ENCODE measurements around the gene ANGPTL8. TPM values are rescaled to one million over a fixed set of nuclear protein-coding genes. Genes with fewer than 3 reads are reported as not detected.

The ANGPTL8 gene
- total RNA-seq, 1 donor from 2014 or later, result not detected

GRCh38 chr19:11279505-11280236, 40.3 kb downstream of the ANGPTL8 start:
- Histone ChIP-seq H3K27me3 (no peaks in the 10 kb centered on the region), H3K9me3 (no peaks in the 10 kb centered on the region), H3K4me1 (no peaks in the 10 kb centered on the region), H3K4me3 (no peak overlapping the region), H3K36me3 (no peaks in the 10 kb centered on the region), H3K27ac (no peak overlapping the region)
- intact Hi-C loops (cut with DNase I), result no loop called here
- TF ChIP-seq CTCF (IDR thresholded peaks at IDR 0.05), result no peak
- no peak for DNase-seq (ENCODE audit: low spot score in 2 of 2)

- DNase-seq (ENCODE audit: low spot score in 2 of 2), result no peak
- Histone ChIP-seq H3K4me1 (no peaks in the 10 kb centered on the region), H3K27me3 (no peaks in the 10 kb centered on the region), H3K36me3 (no peaks in the 10 kb centered on the region), H3K27ac (no peak overlapping the region), H3K9me3 (no peaks in the 10 kb centered on the region), H3K4me3 (no peak overlapping the region)
- intact Hi-C loops (cut with DNase I), result no loop called here
- TF ChIP-seq CTCF (IDR thresholded peaks at IDR 0.05), result no peak
These were observed 42.1 kb downstream of the ANGPTL8 start for GRCh38 chr19:11281356-11282049.

GRCh38 chr19:11284515-11284914, 45.1 kb downstream of the ANGPTL8 start:
- Histone ChIP-seq H3K27ac (no peak overlapping the region), H3K9me3 (no peaks in the 10 kb centered on the region), H3K4me3 (no peak overlapping the region), H3K27me3 (no peaks in the 10 kb centered on the region), H3K36me3 (no peaks in the 10 kb centered on the region), H3K4me1 (no peaks in the 10 kb centered on the region)
- intact Hi-C loops (cut with DNase I), result no loop called here
- DNase-seq (ENCODE audit: low spot score in 2 of 2), result no peak
- TF ChIP-seq CTCF (IDR thresholded peaks at IDR 0.05), result no peak

GRCh38 chr19:11286312-11286974, 47.0 kb downstream of the ANGPTL8 start:
- intact Hi-C loops (cut with DNase I), result no loop called here
- Histone ChIP-seq H3K36me3 (no peaks in the 10 kb centered on the region), H3K9me3 (no peaks in the 10 kb centered on the region), H3K4me3 (no peak overlapping the region), H3K27ac (peak overlapping the region in 1 of 2 donors; percentile 34), H3K4me1 (no peaks in the 10 kb centered on the region), H3K27me3 (no peaks in the 10 kb centered on the region)
- no peak for DNase-seq (ENCODE audit: low spot score in 2 of 2)
- peak in 1 of 3 experiments; percentile 41 for TF ChIP-seq CTCF (IDR thresholded peaks at IDR 0.05)

- no peak overlapping the region for H3K4me3 ChIP-seq
- peak; percentile 17 to 25 (median 24) for TF ChIP-seq CTCF (IDR thresholded peaks at IDR 0.05)
- no peaks in the 10 kb centered on the region for H3K36me3 ChIP-seq
- H3K27me3 ChIP-seq, result no peaks in the 10 kb centered on the region
- intact Hi-C loops (cut with DNase I), result no loop called here
- DNase-seq (ENCODE audit: low spot score in 2 of 2), result no peak
- no peak overlapping the region for H3K27ac ChIP-seq
- no peaks in the 10 kb centered on the region for H3K4me1 ChIP-seq
- H3K9me3 ChIP-seq, result no peaks in the 10 kb centered on the region
These were observed 48.9 kb downstream of the ANGPTL8 start for GRCh38 chr19:11288349-11288748.

All from ascending aorta (tissue), 2 donors.